ENCODE measurements around the gene KDELR3.

- TF ChIP-seq EZH2 (IDR thresholded peaks at IDR 0.05; ENCODE audit: low read depth) (no peak), CTCF (conservative IDR thresholded peaks at IDR 0.05) (no peak)
Measured at GRCh38 chr22:38487946-38488345, 20.1 kb downstream of the KDELR3 start.

Data from PC-9 (cell line).